ENCODE measurements around the gene TMEM53. TPM values are rescaled to one million over a fixed set of nuclear protein-coding genes. Genes with fewer than 3 reads are reported as not detected.

The TMEM53 gene
- total RNA-seq, 1 donor from 2014 or later, result 13.9 TPM

GRCh38 chr1:44713321-44713781, 39.1 kb upstream of the TMEM53 start:
- H3K4me1 ChIP-seq, result peaks cover 9% of the 10 kb centered on the region
- DNase-seq (no peak), ATAC-seq (no peak)
- no peak overlapping the region for H3K4me3 ChIP-seq
- H3K9me3 ChIP-seq, result no peaks in the 10 kb centered on the region
- intact Hi-C loops (cut with DNase I), result no loop called here
- no peak overlapping the region for H3K27ac ChIP-seq
- TF ChIP-seq CTCF (IDR thresholded peaks at IDR 0.05), result no peak
- no peaks in the 10 kb centered on the region for H3K27me3 ChIP-seq
- no peaks in the 10 kb centered on the region for H3K36me3 ChIP-seq

- intact Hi-C loops (cut with DNase I), result no loop called here
- peak; percentile 74 for TF ChIP-seq CTCF (IDR thresholded peaks at IDR 0.05)
- DNase-seq (no peak), ATAC-seq (peak; percentile 93)
- H3K27ac ChIP-seq, result no peak overlapping the region
- peak overlapping the region; percentile 11 for H3K4me3 ChIP-seq
- no peaks in the 10 kb centered on the region for H3K27me3 ChIP-seq
- no peaks in the 10 kb centered on the region for H3K9me3 ChIP-seq
- no peaks in the 10 kb centered on the region for H3K4me1 ChIP-seq
- no peaks in the 10 kb centered on the region for H3K36me3 ChIP-seq
These were observed 33.9 kb upstream of the TMEM53 start for GRCh38 chr1:44707959-44708831.

- no peaks in the 10 kb centered on the region for H3K27me3 ChIP-seq
- no peak overlapping the region for H3K4me3 ChIP-seq
- H3K27ac ChIP-seq, result no peak overlapping the region
- DNase-seq (no peak), ATAC-seq (no peak)
- H3K36me3 ChIP-seq, result no peaks in the 10 kb centered on the region
- intact Hi-C loops (cut with DNase I), result no loop called here
- no peaks in the 10 kb centered on the region for H3K9me3 ChIP-seq
- no peaks in the 10 kb centered on the region for H3K4me1 ChIP-seq
- no peak for TF ChIP-seq CTCF (IDR thresholded peaks at IDR 0.05)
These were observed 33.0 kb upstream of the TMEM53 start for GRCh38 chr1:44707112-44707881.

GRCh38 chr1:44705938-44706337, 31.7 kb upstream of the TMEM53 start:
- intact Hi-C loops (cut with DNase I), result no loop called here
- DNase-seq (no peak), ATAC-seq (no peak)
- H3K4me1 ChIP-seq, result no peaks in the 10 kb centered on the region
- no peak for TF ChIP-seq CTCF (IDR thresholded peaks at IDR 0.05)
- H3K27ac ChIP-seq, result no peak overlapping the region
- H3K36me3 ChIP-seq, result no peaks in the 10 kb centered on the region
- H3K27me3 ChIP-seq, result no peaks in the 10 kb centered on the region
- no peak overlapping the region for H3K4me3 ChIP-seq
- no peaks in the 10 kb centered on the region for H3K9me3 ChIP-seq

DNA sequence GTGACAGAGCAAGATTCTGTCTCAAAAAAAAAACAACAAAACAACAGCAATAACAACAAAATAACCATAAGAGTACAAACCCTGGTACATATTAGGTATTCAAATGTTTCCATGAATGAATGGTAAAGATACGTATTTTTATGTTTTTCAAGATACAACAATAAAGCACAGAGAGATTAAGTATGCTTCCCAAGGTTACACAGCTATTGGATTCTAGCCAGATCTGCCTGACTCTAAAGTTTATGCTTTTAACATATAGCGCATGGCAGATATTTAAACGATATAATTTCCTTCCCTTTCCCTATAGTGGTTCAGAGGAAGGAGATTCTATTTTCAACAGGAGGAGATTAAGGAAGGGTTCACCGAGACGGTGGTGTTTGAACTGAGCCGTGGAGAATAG, 31.2 kb upstream of the TMEM53 start:
- intact Hi-C loops (cut with DNase I), result no loop called here
- DNase-seq (no peak), ATAC-seq (no peak)
- H3K9me3 ChIP-seq, result no peaks in the 10 kb centered on the region
- H3K27me3 ChIP-seq, result no peaks in the 10 kb centered on the region
- no peak overlapping the region for H3K4me3 ChIP-seq
- TF ChIP-seq CTCF (IDR thresholded peaks at IDR 0.05), result no peak
- H3K4me1 ChIP-seq, result no peaks in the 10 kb centered on the region
- no peaks in the 10 kb centered on the region for H3K36me3 ChIP-seq
- no peak overlapping the region for H3K27ac ChIP-seq

Measured in upper lobe of right lung (tissue), 1 donor.